CD14-positive monocyte (primary cell): ENCODE results near the gene PTK7. TPM values are rescaled to one million over a fixed set of nuclear protein-coding genes. Genes with fewer than 3 reads are reported as not detected.

Source experiments
- DNase-seq, 3 donors: peaks; one replicate each; pipeline ENCODE4 v3.0.0-alpha.2; 2011 to 2022
- H2AFZ ChIP-seq: 2 replicates; pipeline ENCODE4 v1.6.0; 2012; ENCODE audit warnings: mild to moderate bottlenecking, low read depth, low read length, inconsistent platforms; ENCODE audit not compliant: insufficient read depth, poor library complexity, severe bottlenecking
- H3K27ac ChIP-seq, 2 donors: 1 replicate in 1 of 2; 2 replicates in 1 of 2; pipeline ENCODE4 v1.5.1; 2012 to 2013; ENCODE audit warnings: low read length in 2 of 2, control low read depth in 1 of 2, inconsistent platforms in 1 of 2, low read depth in 1 of 2, mild to moderate bottlenecking in 1 of 2
- H3K27me3 ChIP-seq, 2 donors: one replicate each; pipeline versions ENCODE4 v1.6.0 to v1.6.1; 2011 to 2013; ENCODE audit warnings: low read length in 2 of 2; ENCODE audit not compliant: control insufficient read depth in 2 of 2, insufficient read depth in 2 of 2
- H3K36me3 ChIP-seq, 2 donors: replicated peaks in 1 of 2; 1 replicate in 1 of 2; 2 replicates in 1 of 2; pipeline versions ENCODE4 v1.5.1 to v1.6.1; 2012 to 2013; ENCODE audit warnings: low read length in 2 of 2, control low read depth in 1 of 2, inconsistent platforms in 1 of 2, mild to moderate bottlenecking in 1 of 2; ENCODE audit not compliant: insufficient read depth in 2 of 2, control insufficient read depth in 1 of 2
- H3K4me1 ChIP-seq, 2 donors: 1 replicate in 1 of 2; 2 replicates in 1 of 2; pipeline versions ENCODE4 v1.5.1 to v1.6.1; 2012 to 2013; ENCODE audit warnings: low read length in 2 of 2, control low read depth in 1 of 2, inconsistent platforms in 1 of 2, mild to moderate bottlenecking in 1 of 2, moderate library complexity in 1 of 2; ENCODE audit not compliant: insufficient read depth in 2 of 2, control insufficient read depth in 1 of 2
- H3K4me2 ChIP-seq: replicated peaks from 2 replicates; pipeline ENCODE3; 2012; ENCODE audit warnings: low read length, moderate library complexity, mild to moderate bottlenecking; ENCODE audit not compliant: poor library complexity, severe bottlenecking; ENCODE audit errors: extremely low read depth
- H3K4me3 ChIP-seq, 3 experiments: fragments of 200-600 bp in 1 of 3; sonication (generic) in 1 of 3; replicated peaks in 1 of 3; 1 replicate in 2 of 3; 2 replicates in 1 of 3; pipeline ENCODE4 v1.5.1; 2011 to 2013; ENCODE audit warnings: low read length in 3 of 3, mild to moderate bottlenecking in 3 of 3, control low read depth in 2 of 3, low read depth in 2 of 3, inconsistent platforms in 1 of 3, moderate library complexity in 1 of 3
- H3K79me2 ChIP-seq: 2 replicates; pipeline ENCODE4 v1.6.0; 2012; ENCODE audit warnings: mild to moderate bottlenecking, control low read depth, inconsistent platforms, low read length, moderate library complexity; ENCODE audit not compliant: insufficient read depth
- H3K9ac ChIP-seq: 2 replicates; pipeline ENCODE4 v1.6.0; 2017; ENCODE audit warnings: low read length, mild to moderate bottlenecking; ENCODE audit not compliant: insufficient read depth, poor library complexity, severe bottlenecking
- H3K9me3 ChIP-seq, 2 donors: replicated peaks in 1 of 2; 1 replicate in 1 of 2; 2 replicates in 1 of 2; pipeline versions ENCODE4 v1.5.1 to v1.6.1; 2012 to 2013; ENCODE audit warnings: low read length in 2 of 2, control low read depth in 1 of 2; ENCODE audit not compliant: control insufficient read depth in 1 of 2, insufficient read depth in 1 of 2
- H4K20me1 ChIP-seq: 2 replicates; pipeline ENCODE4 v1.6.0; 2012; ENCODE audit warnings: mild to moderate bottlenecking, low read length, control low read depth, moderate library complexity; ENCODE audit not compliant: insufficient read depth
- H3K27ac Mint-ChIP-seq, 7 donors: one replicate each; pipeline ENCODE4 v1.8.0; 2020; ENCODE audit warnings: mild to moderate bottlenecking in 7 of 7, mixed read lengths in 7 of 7, moderate library complexity in 6 of 7, inconsistent platforms in 2 of 7
- H3K27me3 Mint-ChIP-seq, 3 donors: one replicate each; pipeline ENCODE4 v1.8.0; 2021 to 2022; ENCODE audit warnings: low read depth in 3 of 3, mild to moderate bottlenecking in 3 of 3, mixed read lengths in 3 of 3, moderate library complexity in 3 of 3, inconsistent platforms in 1 of 3
- H3K36me3 Mint-ChIP-seq, 2 donors: one replicate each; pipeline ENCODE4 v1.8.0; 2020; ENCODE audit warnings: mixed read lengths in 2 of 2, inconsistent platforms in 1 of 2, mild to moderate bottlenecking in 1 of 2
- H3K4me1 Mint-ChIP-seq: one replicate; pipeline ENCODE4 v1.8.0; 2020; ENCODE audit warnings: mild to moderate bottlenecking, mixed read lengths
- H3K4me3 Mint-ChIP-seq, 2 donors: one replicate each; pipeline ENCODE4 v1.8.0; 2020; ENCODE audit warnings: mild to moderate bottlenecking in 2 of 2, mixed read lengths in 2 of 2, moderate library complexity in 1 of 2
- H3K9me3 Mint-ChIP-seq, 7 donors: one replicate each; pipeline ENCODE4 v1.8.0; 2020 to 2022; ENCODE audit warnings: mixed read lengths in 7 of 7, mild to moderate bottlenecking in 6 of 7, moderate library complexity in 6 of 7, inconsistent platforms in 2 of 7
- CTCF ChIP-seq: fragments of 200-600 bp; IDR thresholded peaks from one replicate; pipeline ENCODE4 v1.8.0; 2022; ENCODE audit warnings: antibody characterized with exemption, mild to moderate bottlenecking
- WGBS: methylation state at CpG from one replicate; pipeline ENCODE4 v1.1.5; 2013; ENCODE audit warnings: missing lambda C conversion rate; ENCODE audit not compliant: insufficient coverage; 5-methylcytosine and 5-hydroxymethylcytosine counted together
- intact Hi-C, 2 donors: fragments of 100-400 bp; cut with micrococcal nuclease; formaldehyde crosslinking; loops; one replicate each; pipeline versions ENCODE4 v1.15.0 to v1.15.1; 2023
- polyA plus RNA-seq, 3 donors: library from polyadenylated mRNA; depleted of rRNA in 1 of 3; unstranded in 2 of 3; stranded (reverse) in 1 of 3; fragments of 300-500 nt in 2 of 3; fragments of >200 nt in 1 of 3; fragmentation: Illumina TruSeq in 2 of 3; gene quantifications; 1 replicate in 2 of 3; 2 replicates in 1 of 3; pipeline ENCODE4 v1.2.3, GENCODE V29; 2012 to 2021

Gene PTK7
- polyA plus RNA-seq, 3 donors = 0.19 TPM; not detected in 2

DNA sequence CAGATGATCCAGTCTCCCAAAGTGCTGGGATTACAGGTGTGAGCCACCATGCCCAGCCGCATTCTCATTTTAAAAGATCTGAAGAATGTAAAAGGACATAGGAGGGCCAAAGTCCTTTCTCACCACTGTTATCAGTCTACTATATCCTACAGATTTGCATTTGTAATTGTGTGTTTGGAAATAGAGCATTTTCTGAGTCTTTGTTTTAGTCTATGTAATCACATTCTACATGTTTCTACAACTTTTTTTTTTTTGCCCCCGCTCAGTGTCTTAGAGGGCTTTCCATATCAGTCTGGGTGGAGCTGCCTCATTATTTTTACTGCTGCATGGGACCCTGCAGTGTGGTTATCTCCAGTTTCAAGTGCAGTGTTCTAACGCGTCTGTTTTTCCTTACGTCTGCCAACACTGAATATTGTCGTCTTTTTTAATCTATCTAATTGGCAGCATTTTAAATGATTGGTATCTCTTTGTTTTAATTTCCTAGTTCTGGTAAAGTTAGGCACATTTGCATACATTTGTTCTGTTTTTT, 113.7 kb downstream of the PTK7 start:
- Histone ChIP-seq H3K36me3 (peaks cover 70 to 78% of the 10 kb centered on the region in 2 donors), H3K9ac (no peak overlapping the region), H3K27me3 (no peaks in the 10 kb centered on the region), H3K4me3 (no peak overlapping the region), H2AFZ (no peak overlapping the region), H3K9me3 (no peaks in the 10 kb centered on the region), H3K79me2 (no peaks in the 10 kb centered on the region), H3K4me1 (no peaks in the 10 kb centered on the region), H3K27ac (no peak overlapping the region), H3K4me2 (no peak overlapping the region), H4K20me1 (no peaks in the 10 kb centered on the region)
- intact Hi-C loops = no loop called here
- 100% methylated on average over 1 of the region's 6 CpGs for WGBS
- H3K4me3 Mint-ChIP-seq = no peak overlapping the region
- H3K27ac Mint-ChIP-seq = peak overlapping the region in 1 of 7 donors; percentile 24
- peaks cover 5% of the 10 kb centered on the region for H3K4me1 Mint-ChIP-seq
- peaks cover 64 to 79% of the 10 kb centered on the region in 2 donors for H3K36me3 Mint-ChIP-seq
- DNase-seq = no peak
- no peaks in the 10 kb centered on the region for H3K9me3 Mint-ChIP-seq
- TF ChIP-seq CTCF = no peak
- H3K27me3 Mint-ChIP-seq = no peaks in the 10 kb centered on the region

DNA sequence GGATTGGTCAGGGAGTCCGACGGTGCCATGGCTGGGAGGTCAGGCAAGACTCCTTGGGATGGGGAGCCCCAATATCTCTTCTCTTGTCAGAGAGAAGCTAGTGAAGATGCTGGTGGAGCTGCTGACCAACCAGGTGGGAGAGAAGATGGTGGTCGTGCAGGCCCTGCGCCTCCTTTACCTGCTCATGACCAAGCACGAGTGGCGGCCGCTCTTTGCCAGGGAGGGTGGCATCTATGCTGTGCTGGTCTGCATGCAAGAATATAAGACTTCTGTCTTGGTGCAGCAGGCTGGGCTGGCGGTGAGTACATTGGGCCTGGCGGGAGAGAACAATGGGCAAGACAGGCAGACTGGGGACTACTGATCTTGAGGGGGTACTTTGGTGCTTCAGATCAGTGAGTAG, 116.8 kb downstream of the PTK7 start:
- no peak overlapping the region for H3K4me3 Mint-ChIP-seq
- H3K4me1 Mint-ChIP-seq = peaks cover 5% of the 10 kb centered on the region
- no peaks in the 10 kb centered on the region for H3K27me3 ChIP-seq
- H3K9me3 Mint-ChIP-seq = no peaks in the 10 kb centered on the region
- peaks cover 70 to 78% of the 10 kb centered on the region in 2 donors for H3K36me3 ChIP-seq
- H2AFZ ChIP-seq = no peak overlapping the region
- no peak overlapping the region for H3K27ac ChIP-seq
- H3K4me2 ChIP-seq = no peak overlapping the region
- H3K36me3 Mint-ChIP-seq = peaks cover 59 to 79% of the 10 kb centered on the region in 2 donors
- H3K4me1 ChIP-seq = no peaks in the 10 kb centered on the region
- intact Hi-C loops = no loop called here
- no peak overlapping the region for H3K4me3 ChIP-seq
- H3K79me2 ChIP-seq = no peaks in the 10 kb centered on the region
- no peak for DNase-seq
- no peak for TF ChIP-seq CTCF
- H4K20me1 ChIP-seq = no peaks in the 10 kb centered on the region
- H3K9me3 ChIP-seq = no peaks in the 10 kb centered on the region
- peak overlapping the region in 1 of 7 donors; percentile 3 for H3K27ac Mint-ChIP-seq
- H3K27me3 Mint-ChIP-seq = no peaks in the 10 kb centered on the region
- 98% methylated on average over 7 of the region's 9 CpGs for WGBS
- no peak overlapping the region for H3K9ac ChIP-seq
